Measurements from ENCODE around the gene FIG4. TPM values are rescaled to one million over a fixed set of nuclear protein-coding genes. Genes with fewer than 3 reads are reported as not detected.

The FIG4 gene
- total and polyA plus RNA-seq, 2 of the 4 experiments (the other 2 are of a cell fraction), result 12.1 to 15.4 TPM

DNA sequence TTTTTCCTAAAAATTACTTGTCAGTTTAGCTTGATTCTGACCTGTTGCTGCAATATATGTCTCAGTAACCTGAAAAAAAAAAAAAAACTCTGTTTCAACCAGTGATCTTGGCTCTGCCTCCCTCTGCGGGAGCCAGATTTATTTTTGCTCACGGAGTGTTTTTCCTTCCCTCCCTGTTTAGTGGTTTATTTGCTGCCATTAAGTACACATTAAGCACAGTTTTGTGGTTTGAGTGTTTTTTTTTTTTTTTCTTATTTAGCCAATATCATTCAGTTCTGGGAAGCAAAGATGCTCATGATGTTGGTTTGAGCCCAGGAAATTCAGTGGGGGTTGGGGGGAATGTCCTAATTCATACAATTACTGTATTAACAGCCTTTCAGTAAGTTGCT is 176.9 kb downstream of the FIG4 start:
- Histone ChIP-seq H3K4me2 (ENCODE audit: low read depth, low read length) (no peak overlapping the region), H4K8ac (ENCODE audit: low read depth in 2 of 2, low read length in 2 of 2) (no peak overlapping the region), H3K4ac (ENCODE audit: low read depth, low read length) (no peak overlapping the region), H2AK9ac (replicated peaks; ENCODE audit: low read depth, low read length, poor library complexity) (no peak overlapping the region), H2AFZ (replicated peaks; ENCODE audit: low read length, poor library complexity) (no peak overlapping the region), H3K79me1 (ENCODE audit: low read depth in 1 of 2, low read length in 2 of 2) (no peaks in the 10 kb centered on the region), H3K9ac (ENCODE audit: low read depth, low read length) (no peak overlapping the region), H3K4me3 (ENCODE audit: insufficient read depth, low read depth, low read length) (no peak overlapping the region), H2AK5ac (ENCODE audit: low read depth, low read length) (no peak overlapping the region), H2BK120ac (ENCODE audit: low read depth, low read length) (no peak overlapping the region), H3K14ac (replicated peaks; ENCODE audit: low read depth, low read length) (no peak overlapping the region), H4K20me1 (ENCODE audit: insufficient read depth, low read length) (no peaks in the 10 kb centered on the region), H3K4me1 (ENCODE audit: control insufficient read depth, insufficient read depth, low read length) (no peaks in the 10 kb centered on the region), H3K27ac (ENCODE audit: insufficient read depth, low read length) (no peak overlapping the region), H3K18ac (ENCODE audit: low read depth, low read length) (no peak overlapping the region), H4K91ac (ENCODE audit: insufficient read depth, low read depth, low read length) (no peak overlapping the region), H3K27me3 (ENCODE audit: control insufficient read depth, insufficient read depth, low read length) (peaks cover 2% of the 10 kb centered on the region), H3K56ac (ENCODE audit: extremely low read depth, insufficient read depth, low read length) (no peak overlapping the region), H2BK20ac (ENCODE audit: low read depth, low read length) (no peak overlapping the region), H2BK5ac (ENCODE audit: low read depth, low read length, poor library complexity, severe bottlenecking) (no peak overlapping the region), H3K9me1 (ENCODE audit: insufficient read depth, low read length) (no peaks in the 10 kb centered on the region), H4K5ac (ENCODE audit: low read depth, low read length) (no peak overlapping the region), H3K36me3 (ENCODE audit: control insufficient read depth, insufficient read depth, low read length) (no peaks in the 10 kb centered on the region), H3K23ac (ENCODE audit: low read depth, low read length) (no peak overlapping the region), H3K9me3 (ENCODE audit: control insufficient read depth, insufficient read depth, low read length) (no peaks in the 10 kb centered on the region), H2BK15ac (ENCODE audit: low read depth, low read length) (no peak overlapping the region)
- dilution Hi-C loops (cut with HindIII; ENCODE audit: low sequenced_read_pairs, unreplicated experiment), result no loop called here
- in situ Hi-C loops (cut with MboI; ENCODE audit: low sequenced_read_pairs), result no loop called here
- ChIA-PET POLR2A (ENCODE audit: unreplicated experiment) (no interaction called here), CTCF (no interaction called here)
- no CpG with 5 or more reads among the region's 2 CpGs for WGBS, 2 experiments (ENCODE audit: extremely low coverage in 2 of 2, insufficient read length in 1 of 2)
- no peak for TF ChIP-seq POLR2A (IDR thresholded peaks at IDR 0.05; ENCODE audit: low read depth, low read length)
- TF ChIP-seq MXI1 (IDR thresholded peaks at IDR 0.05; ENCODE audit: borderline replicate concordance, low read depth, low read length), result no peak
- TF ChIP-seq, protein P1, sequence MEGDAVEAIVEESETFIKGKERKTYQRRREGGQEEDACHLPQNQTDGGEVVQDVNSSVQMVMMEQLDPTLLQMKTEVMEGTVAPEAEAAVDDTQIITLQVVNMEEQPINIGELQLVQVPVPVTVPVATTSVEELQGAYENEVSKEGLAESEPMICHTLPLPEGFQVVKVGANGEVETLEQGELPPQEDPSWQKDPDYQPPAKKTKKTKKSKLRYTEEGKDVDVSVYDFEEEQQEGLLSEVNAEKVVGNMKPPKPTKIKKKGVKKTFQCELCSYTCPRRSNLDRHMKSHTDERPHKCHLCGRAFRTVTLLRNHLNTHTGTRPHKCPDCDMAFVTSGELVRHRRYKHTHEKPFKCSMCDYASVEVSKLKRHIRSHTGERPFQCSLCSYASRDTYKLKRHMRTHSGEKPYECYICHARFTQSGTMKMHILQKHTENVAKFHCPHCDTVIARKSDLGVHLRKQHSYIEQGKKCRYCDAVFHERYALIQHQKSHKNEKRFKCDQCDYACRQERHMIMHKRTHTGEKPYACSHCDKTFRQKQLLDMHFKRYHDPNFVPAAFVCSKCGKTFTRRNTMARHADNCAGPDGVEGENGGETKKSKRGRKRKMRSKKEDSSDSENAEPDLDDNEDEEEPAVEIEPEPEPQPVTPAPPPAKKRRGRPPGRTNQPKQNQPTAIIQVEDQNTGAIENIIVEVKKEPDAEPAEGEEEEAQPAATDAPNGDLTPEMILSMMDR (conservative IDR thresholded peaks at IDR 0.05; ENCODE audit: low read depth, low read length), result no peak
- no peak for TF ChIP-seq FOS (IDR thresholded peaks at IDR 0.05; ENCODE audit: low read depth, low read length)
- intact Hi-C loops (cut with micrococcal nuclease), result no loop called here
- DNase-seq, result no peak
- BruUV-seq (replicated peaks), result no TSS peak
- no peak for ATAC-seq (ENCODE audit: low read depth)
